AG10803 (cell line): Measurements from ENCODE around the gene ALG9.

Experiments
- DNase-seq: peaks from one replicate; pipeline ENCODE4 v3.0.0; 2010; ENCODE audit warnings: low read depth
- H3K4me3 ChIP-seq: 2 replicates; pipeline ENCODE4 v1.5.1; 2011; ENCODE audit warnings: mild to moderate bottlenecking, low read length, control low read depth
- TF ChIP-seq, protein P1 (sequence below): conservative IDR thresholded peaks from 2 replicates; pipeline ENCODE4 v1.5.1; 2011; ENCODE audit warnings: mild to moderate bottlenecking, low read length, control low read depth, inconsistent platforms

Gene ALG9

DNA sequence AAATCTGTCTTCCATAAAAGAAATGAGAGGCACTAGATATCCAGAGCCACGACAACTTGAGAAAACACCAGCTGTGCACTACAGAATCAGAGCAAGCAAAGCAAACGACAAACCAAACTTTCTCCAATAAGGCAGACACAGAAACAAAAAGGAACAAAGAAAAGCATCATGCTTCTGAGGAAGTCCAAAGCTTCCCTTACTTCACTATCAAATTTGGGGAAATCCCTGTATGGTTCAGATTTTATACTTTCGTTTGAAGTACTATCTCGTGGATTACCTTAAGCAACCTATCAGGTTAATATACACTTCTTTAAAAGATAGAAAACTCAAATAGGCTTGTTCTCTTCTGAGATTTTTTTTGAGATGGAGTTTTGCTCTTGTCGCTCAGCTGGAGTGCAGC is 27.7 kb downstream of the ALG9 start:
- no peak overlapping the region for H3K4me3 ChIP-seq
- TF ChIP-seq, protein P1, sequence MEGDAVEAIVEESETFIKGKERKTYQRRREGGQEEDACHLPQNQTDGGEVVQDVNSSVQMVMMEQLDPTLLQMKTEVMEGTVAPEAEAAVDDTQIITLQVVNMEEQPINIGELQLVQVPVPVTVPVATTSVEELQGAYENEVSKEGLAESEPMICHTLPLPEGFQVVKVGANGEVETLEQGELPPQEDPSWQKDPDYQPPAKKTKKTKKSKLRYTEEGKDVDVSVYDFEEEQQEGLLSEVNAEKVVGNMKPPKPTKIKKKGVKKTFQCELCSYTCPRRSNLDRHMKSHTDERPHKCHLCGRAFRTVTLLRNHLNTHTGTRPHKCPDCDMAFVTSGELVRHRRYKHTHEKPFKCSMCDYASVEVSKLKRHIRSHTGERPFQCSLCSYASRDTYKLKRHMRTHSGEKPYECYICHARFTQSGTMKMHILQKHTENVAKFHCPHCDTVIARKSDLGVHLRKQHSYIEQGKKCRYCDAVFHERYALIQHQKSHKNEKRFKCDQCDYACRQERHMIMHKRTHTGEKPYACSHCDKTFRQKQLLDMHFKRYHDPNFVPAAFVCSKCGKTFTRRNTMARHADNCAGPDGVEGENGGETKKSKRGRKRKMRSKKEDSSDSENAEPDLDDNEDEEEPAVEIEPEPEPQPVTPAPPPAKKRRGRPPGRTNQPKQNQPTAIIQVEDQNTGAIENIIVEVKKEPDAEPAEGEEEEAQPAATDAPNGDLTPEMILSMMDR = no peak

DNA sequence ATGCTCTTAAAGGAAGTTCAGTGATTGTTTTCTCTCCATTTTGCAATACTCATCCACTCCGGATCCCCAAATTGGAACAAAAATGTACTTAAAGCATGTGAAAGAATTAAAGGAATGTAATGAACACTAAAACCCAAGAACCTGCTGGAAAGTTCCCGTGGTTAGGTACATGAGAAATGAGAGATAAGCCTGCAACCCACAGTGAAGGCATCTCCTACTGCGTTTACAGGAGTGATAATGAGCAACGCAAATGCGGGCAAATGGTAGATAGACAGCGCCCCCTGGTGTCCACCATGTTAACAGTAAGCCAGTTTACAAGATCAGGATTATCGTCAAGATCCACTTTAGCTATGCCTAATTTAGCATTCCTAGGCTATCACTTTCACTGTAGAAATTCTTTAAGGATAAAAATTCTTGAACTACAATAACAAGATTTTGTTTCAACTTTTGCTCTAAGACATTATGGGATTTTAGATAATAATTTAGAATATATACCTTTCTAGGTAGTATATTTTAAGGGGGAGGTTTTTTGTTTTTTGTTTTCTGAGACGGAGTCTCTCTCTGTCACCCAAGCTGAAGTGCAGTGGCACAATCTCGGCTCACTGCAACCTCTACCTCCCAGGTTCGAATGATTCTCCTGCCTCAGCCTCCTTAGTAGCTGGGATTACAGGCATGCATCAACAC is 29.9 kb downstream of the ALG9 start:
- peak; percentile 94 for DNase-seq
- H3K4me3 ChIP-seq = no peak overlapping the region
- TF ChIP-seq, protein P1 = peak; percentile 89

More for the DNA sequence above, 27.7 kb downstream of the ALG9 start:
- no peak for DNase-seq

DNA sequence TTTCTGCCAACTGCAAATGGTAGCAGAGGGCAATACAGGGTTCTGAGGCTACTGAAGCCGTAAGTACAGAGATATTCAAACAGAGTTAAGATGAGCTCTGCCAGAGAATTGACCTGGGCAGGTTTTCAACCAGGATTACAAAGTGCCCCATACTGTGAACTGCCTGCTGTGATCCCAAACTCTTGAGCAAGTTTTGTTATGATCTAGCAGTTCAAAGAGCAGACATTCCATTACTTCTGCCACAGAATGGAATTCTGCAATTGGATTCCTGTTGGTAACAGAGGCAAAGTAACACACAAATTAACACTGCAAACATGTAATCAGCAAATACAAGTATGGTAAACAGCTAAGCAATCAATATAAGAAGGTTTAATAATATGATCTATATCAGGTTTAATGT is 31.2 kb downstream of the ALG9 start:
- peak; percentile 67 for DNase-seq

DNA sequence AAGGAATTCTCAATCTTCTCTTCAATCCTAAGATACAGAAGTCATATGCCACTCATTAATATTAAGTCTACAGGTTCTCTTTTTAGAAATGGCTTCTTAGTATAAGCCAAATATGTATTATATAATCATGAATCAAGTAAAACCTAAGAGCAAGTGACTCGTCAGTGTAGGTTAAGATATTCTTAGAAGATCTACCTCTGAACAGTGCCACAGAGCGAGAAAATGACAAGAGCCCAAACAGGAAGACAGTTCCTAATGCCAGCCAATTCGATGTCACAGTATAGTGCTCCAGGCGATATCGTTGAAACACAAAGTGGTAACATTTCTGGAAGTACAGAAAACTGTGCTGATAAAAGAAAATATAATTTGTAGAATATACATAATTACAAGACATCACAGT is 33.3 kb downstream of the ALG9 start:
- H3K4me3 ChIP-seq = no peak overlapping the region
- no peak for DNase-seq
- TF ChIP-seq, protein P1 = no peak

More for the DNA sequence above, 31.2 kb downstream of the ALG9 start:
- TF ChIP-seq, protein P1 = no peak
- no peak overlapping the region for H3K4me3 ChIP-seq

DNA sequence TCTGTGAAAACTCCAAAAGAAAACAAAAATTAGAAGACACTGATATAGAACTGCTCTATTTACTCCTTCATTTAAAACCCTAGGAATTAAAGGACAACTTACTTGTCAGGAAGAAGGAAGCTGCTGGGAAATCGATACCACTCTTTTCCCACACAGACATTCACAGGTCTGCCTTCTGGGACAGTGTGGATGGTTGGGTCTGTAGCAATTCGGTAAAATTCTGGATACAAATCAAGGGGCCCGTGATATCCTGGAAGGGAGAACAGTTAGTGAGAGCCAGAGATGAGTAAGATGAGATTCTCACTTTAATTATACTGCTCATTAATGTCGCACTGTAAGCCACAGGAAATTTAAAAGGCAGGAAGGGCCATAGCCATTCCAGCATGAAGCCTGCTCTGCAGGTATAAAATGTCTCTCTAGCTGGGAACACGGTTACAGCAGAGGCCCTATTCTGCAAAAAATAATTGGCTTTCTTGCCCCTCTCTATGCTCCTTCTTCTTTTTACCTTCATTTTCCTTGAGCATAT is 34.0 kb downstream of the ALG9 start:
- no peak for DNase-seq
- no peak overlapping the region for H3K4me3 ChIP-seq
- TF ChIP-seq, protein P1 = no peak

DNA sequence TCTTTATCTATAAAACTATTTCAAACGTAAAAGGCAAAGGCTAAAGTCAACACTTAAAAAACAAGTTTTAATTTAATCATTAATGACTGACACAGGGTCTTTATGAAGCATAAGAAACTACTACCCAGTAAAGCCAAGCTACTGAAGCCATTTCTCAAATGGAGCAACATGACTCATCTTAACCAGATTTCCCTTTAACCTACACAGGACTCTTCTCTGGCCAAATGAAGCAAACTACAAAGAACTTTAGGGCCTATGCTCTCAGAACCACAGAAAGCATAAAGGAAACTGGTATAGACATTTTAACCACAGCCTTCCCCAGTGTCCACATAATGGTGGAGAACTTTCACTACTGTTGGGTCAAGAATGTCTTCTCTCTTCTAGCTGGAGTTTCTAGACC is 34.7 kb downstream of the ALG9 start:
- H3K4me3 ChIP-seq = no peak overlapping the region
- TF ChIP-seq, protein P1 = no peak
- DNase-seq = no peak

DNA sequence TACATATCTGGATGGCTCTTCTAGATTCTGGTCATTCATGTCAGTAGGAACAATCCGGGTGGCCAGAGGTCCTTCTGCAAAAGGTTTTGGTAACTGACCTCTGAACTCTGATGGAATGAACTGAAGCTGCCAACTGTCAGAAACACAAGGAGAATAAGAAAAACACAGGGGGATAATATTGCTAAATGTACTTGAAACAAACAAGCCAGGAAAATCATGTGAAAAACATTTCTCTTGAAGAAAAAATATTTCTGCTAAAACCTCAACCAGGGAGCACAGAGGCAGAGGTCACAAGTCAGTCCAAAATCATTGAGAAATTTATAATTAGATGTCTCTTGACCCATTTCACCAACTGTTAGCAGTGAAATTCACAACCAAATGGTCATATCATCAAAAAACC is 35.2 kb downstream of the ALG9 start:
- H3K4me3 ChIP-seq = no peak overlapping the region
- no peak for DNase-seq
- TF ChIP-seq, protein P1 = no peak
